ENCODE measurements around the gene MAZ.
A peak's percentile ranks its signal among the peaks of the same experiment; 100 is the strongest.

DNA sequence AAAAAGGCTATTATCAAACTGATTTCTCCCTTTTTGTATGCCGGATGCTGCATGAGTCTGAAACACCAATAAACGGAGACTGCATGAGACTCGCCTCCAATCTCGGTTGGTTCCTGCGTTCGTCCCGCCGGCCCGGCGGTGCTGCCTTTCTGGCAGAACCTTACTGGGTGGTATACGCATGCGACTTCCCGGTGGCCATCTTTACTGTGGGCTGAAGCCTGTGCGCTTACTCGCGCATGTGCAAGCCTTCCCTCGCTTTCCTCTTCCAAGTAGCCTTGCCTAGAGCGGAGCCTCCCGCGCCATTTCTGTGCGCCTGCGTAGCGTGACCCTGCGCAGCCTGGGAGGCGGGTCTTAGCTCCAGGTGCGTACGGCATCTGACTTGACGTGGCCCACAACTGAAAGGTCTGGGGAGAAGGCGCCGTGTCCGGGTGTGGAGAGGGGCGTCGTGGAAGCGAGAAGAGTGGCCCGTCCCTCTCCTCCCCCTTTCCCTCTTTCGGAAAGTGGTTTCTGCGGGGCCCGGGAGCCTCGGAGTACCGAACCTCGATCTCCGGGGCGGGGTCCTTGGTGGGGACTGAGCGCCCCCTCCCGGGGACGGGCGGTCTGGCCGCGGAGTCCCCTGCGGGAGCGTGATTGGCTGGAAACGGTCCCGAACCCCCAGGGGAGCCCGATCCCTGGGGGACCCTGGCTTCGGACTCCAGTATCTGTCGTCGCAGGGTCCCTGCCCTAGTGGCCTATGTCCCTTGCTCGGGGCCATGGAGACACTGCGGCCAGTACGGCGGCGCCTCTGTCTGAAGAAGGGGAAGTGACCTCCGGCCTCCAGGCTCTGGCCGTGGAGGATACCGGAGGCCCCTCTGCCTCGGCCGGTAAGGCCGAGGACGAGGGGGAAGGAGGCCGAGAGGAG, 9.7 kb downstream of the MAZ start, which contains the start of gene PAGR1:
- TF ChIP-seq POLR2AphosphoS5 (IDR thresholded peaks at IDR 0.05) = peak; percentile 35 to 88 (median 75)
- TF ChIP-seq, protein P1, sequence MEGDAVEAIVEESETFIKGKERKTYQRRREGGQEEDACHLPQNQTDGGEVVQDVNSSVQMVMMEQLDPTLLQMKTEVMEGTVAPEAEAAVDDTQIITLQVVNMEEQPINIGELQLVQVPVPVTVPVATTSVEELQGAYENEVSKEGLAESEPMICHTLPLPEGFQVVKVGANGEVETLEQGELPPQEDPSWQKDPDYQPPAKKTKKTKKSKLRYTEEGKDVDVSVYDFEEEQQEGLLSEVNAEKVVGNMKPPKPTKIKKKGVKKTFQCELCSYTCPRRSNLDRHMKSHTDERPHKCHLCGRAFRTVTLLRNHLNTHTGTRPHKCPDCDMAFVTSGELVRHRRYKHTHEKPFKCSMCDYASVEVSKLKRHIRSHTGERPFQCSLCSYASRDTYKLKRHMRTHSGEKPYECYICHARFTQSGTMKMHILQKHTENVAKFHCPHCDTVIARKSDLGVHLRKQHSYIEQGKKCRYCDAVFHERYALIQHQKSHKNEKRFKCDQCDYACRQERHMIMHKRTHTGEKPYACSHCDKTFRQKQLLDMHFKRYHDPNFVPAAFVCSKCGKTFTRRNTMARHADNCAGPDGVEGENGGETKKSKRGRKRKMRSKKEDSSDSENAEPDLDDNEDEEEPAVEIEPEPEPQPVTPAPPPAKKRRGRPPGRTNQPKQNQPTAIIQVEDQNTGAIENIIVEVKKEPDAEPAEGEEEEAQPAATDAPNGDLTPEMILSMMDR (IDR thresholded peaks at IDR 0.05) = peak; percentile 79 to 88

Measured in suprapubic skin (tissue), 3 donors.